ENCODE measurements around the gene TUSC2. TPM values are rescaled to one million over a fixed set of nuclear protein-coding genes. Genes with fewer than 3 reads are reported as not detected.
A peak's percentile ranks its signal among the peaks of the same experiment; 100 is the strongest.

TUSC2 gene
- total RNA-seq, 1 experiment from 2014 or later: 34.0 TPM

DNA sequence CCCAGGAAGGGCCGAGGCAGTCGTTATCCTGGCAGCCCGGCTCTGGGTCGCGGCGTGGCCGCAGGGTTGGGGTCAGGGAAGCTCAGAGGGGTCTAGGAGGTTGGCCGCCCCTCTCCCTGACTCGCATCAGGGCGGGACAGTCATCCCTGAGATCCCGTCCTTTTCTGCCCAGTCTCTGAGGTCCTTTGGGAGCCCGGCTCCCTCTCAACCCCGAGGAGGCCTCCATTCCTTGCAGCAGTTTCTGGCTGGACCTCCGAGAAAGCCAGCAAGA is 6.0 kb downstream of the TUSC2 start:
- TF ChIP-seq EZH2 (IDR thresholded peaks at IDR 0.05): no peak
- TF ChIP-seq, protein P1, sequence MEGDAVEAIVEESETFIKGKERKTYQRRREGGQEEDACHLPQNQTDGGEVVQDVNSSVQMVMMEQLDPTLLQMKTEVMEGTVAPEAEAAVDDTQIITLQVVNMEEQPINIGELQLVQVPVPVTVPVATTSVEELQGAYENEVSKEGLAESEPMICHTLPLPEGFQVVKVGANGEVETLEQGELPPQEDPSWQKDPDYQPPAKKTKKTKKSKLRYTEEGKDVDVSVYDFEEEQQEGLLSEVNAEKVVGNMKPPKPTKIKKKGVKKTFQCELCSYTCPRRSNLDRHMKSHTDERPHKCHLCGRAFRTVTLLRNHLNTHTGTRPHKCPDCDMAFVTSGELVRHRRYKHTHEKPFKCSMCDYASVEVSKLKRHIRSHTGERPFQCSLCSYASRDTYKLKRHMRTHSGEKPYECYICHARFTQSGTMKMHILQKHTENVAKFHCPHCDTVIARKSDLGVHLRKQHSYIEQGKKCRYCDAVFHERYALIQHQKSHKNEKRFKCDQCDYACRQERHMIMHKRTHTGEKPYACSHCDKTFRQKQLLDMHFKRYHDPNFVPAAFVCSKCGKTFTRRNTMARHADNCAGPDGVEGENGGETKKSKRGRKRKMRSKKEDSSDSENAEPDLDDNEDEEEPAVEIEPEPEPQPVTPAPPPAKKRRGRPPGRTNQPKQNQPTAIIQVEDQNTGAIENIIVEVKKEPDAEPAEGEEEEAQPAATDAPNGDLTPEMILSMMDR (IDR thresholded peaks at IDR 0.05 in 2 of 3, conservative IDR thresholded peaks at IDR 0.05 in 1 of 3; ENCODE audit: borderline replicate concordance in 1 of 3, insufficient read depth in 1 of 3, low read depth in 2 of 3, low read length in 2 of 3): no peak
- TF ChIP-seq, protein P2, sequence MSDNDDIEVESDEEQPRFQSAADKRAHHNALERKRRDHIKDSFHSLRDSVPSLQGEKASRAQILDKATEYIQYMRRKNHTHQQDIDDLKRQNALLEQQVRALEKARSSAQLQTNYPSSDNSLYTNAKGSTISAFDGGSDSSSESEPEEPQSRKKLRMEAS (IDR thresholded peaks at IDR 0.05): no peak
- no peak for TF ChIP-seq EZH2phosphoT487 (IDR thresholded peaks at IDR 0.05; ENCODE audit: borderline replicate concordance)
- no peak for TF ChIP-seq EGR1 (IDR thresholded peaks at IDR 0.05; ENCODE audit: low read depth)
- TF ChIP-seq, protein P3, sequence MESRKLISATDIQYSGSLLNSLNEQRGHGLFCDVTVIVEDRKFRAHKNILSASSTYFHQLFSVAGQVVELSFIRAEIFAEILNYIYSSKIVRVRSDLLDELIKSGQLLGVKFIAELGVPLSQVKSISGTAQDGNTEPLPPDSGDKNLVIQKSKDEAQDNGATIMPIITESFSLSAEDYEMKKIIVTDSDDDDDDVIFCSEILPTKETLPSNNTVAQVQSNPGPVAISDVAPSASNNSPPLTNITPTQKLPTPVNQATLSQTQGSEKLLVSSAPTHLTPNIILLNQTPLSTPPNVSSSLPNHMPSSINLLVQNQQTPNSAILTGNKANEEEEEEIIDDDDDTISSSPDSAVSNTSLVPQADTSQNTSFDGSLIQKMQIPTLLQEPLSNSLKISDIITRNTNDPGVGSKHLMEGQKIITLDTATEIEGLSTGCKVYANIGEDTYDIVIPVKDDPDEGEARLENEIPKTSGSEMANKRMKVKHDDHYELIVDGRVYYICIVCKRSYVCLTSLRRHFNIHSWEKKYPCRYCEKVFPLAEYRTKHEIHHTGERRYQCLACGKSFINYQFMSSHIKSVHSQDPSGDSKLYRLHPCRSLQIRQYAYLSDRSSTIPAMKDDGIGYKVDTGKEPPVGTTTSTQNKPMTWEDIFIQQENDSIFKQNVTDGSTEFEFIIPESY (IDR thresholded peaks at IDR 0.05; ENCODE audit: extremely low read depth, insufficient replicate concordance, low read length): no peak
- no peak for TF ChIP-seq RAD21 (IDR thresholded peaks at IDR 0.05; ENCODE audit: low read depth)
- TF ChIP-seq CBX3 (IDR thresholded peaks at IDR 0.05; ENCODE audit: low read depth): no peak
- TF ChIP-seq ELF1 (IDR thresholded peaks at IDR 0.05; ENCODE audit: borderline replicate concordance, low read depth): no peak
- no peak for TF ChIP-seq ZFX (IDR thresholded peaks at IDR 0.05)
- TF ChIP-seq, protein P4, sequence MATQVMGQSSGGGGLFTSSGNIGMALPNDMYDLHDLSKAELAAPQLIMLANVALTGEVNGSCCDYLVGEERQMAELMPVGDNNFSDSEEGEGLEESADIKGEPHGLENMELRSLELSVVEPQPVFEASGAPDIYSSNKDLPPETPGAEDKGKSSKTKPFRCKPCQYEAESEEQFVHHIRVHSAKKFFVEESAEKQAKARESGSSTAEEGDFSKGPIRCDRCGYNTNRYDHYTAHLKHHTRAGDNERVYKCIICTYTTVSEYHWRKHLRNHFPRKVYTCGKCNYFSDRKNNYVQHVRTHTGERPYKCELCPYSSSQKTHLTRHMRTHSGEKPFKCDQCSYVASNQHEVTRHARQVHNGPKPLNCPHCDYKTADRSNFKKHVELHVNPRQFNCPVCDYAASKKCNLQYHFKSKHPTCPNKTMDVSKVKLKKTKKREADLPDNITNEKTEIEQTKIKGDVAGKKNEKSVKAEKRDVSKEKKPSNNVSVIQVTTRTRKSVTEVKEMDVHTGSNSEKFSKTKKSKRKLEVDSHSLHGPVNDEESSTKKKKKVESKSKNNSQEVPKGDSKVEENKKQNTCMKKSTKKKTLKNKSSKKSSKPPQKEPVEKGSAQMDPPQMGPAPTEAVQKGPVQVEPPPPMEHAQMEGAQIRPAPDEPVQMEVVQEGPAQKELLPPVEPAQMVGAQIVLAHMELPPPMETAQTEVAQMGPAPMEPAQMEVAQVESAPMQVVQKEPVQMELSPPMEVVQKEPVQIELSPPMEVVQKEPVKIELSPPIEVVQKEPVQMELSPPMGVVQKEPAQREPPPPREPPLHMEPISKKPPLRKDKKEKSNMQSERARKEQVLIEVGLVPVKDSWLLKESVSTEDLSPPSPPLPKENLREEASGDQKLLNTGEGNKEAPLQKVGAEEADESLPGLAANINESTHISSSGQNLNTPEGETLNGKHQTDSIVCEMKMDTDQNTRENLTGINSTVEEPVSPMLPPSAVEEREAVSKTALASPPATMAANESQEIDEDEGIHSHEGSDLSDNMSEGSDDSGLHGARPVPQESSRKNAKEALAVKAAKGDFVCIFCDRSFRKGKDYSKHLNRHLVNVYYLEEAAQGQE (IDR thresholded peaks at IDR 0.05; ENCODE audit: low read depth): no peak
- TF ChIP-seq, protein P5, sequence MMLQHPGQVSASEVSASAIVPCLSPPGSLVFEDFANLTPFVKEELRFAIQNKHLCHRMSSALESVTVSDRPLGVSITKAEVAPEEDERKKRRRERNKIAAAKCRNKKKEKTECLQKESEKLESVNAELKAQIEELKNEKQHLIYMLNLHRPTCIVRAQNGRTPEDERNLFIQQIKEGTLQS (IDR thresholded peaks at IDR 0.05): no peak
- no peak for TF ChIP-seq YY1 (IDR thresholded peaks at IDR 0.05; ENCODE audit: extremely low read depth, insufficient replicate concordance, low read depth, low read length)
- TF ChIP-seq POLR2A (IDR thresholded peaks at IDR 0.05; ENCODE audit: borderline replicate concordance, extremely low read depth, insufficient read depth, insufficient read length): no peak
- TF ChIP-seq SRF (IDR thresholded peaks at IDR 0.05; ENCODE audit: low read depth): no peak
- ChIA-PET POLR2A (interaction anchor here (1.1 kb wide), 1 partner anchor 22 kb away, joined by 3 read pairs; the partner anchor contains the start of genes HYAL3 and NAA80), CTCF (interaction anchor here (1.0 to 1.4 kb wide), 5 partner anchors 16 to 62 kb away, joined by 3 to 11 read pairs (median 8); partner anchors contain the start of genes HYAL1, HYAL3, IFRD2 and NAA80), RAD21 (ENCODE audit: low non-redundant PET in 1 of 2, low total read pairs in 2 of 2, uncharacterized antibody in 2 of 2, unreplicated experiment in 2 of 2) (no interaction called here)
- Histone ChIP-seq H3K79me2 (ENCODE audit: insufficient read depth, low read length) (peaks cover 53% of the 10 kb centered on the region), H3K9me3 (ENCODE audit: control insufficient read depth in 1 of 2, insufficient read depth in 1 of 2, low read depth in 1 of 2, low read length in 2 of 2) (no peaks in the 10 kb centered on the region), H3K4me2 (ENCODE audit: low read length) (peak overlapping the region; percentile 92), H3K4me1 (ENCODE audit: control insufficient read depth in 1 of 2, insufficient read depth in 2 of 2, low read length in 2 of 2) (peaks cover 51 to 76% of the 10 kb centered on the region in 2 experiments), H3K27me3 (ENCODE audit: insufficient read depth, low read length) (no peaks in the 10 kb centered on the region), H3K9ac (ENCODE audit: low read length) (peak overlapping the region; percentile 88), H4K20me1 (ENCODE audit: insufficient read depth) (no peaks in the 10 kb centered on the region), H3K9me2 (ENCODE audit: insufficient read depth) (no peaks in the 10 kb centered on the region), H2AFZ (ENCODE audit: low read depth, low read length, poor library complexity, severe bottlenecking) (no peak overlapping the region), H3K36me3 (ENCODE audit: control insufficient read depth in 1 of 2, insufficient read depth in 2 of 2, low read length in 2 of 2) (peaks cover 9 to 29% of the 10 kb centered on the region in 2 experiments; a peak in 2 of 4 replicates), H3K27ac (ENCODE audit: low read depth, low read length) (peak overlapping the region; percentile 93), H3K4me3 (replicated peaks in 1 of 2; ENCODE audit: low read depth in 1 of 2, low read length in 2 of 2) (peak overlapping the region; percentile 64 to 92)
- intact Hi-C loops (cut with micrococcal nuclease): no loop called here
- no peak for ATAC-seq
- no TSS peak for BruUV-seq (replicated peaks)
- no peak for DNase-seq (ENCODE audit: low read depth, low spot score)
